ENCODE measurements around the gene IPO13. TPM values are rescaled to one million over a fixed set of nuclear protein-coding genes. Genes with fewer than 3 reads are reported as not detected.

IPO13 gene
- polyA plus RNA-seq, 3 donors: 10.1 to 20.4 (median 10.6) TPM

DNA sequence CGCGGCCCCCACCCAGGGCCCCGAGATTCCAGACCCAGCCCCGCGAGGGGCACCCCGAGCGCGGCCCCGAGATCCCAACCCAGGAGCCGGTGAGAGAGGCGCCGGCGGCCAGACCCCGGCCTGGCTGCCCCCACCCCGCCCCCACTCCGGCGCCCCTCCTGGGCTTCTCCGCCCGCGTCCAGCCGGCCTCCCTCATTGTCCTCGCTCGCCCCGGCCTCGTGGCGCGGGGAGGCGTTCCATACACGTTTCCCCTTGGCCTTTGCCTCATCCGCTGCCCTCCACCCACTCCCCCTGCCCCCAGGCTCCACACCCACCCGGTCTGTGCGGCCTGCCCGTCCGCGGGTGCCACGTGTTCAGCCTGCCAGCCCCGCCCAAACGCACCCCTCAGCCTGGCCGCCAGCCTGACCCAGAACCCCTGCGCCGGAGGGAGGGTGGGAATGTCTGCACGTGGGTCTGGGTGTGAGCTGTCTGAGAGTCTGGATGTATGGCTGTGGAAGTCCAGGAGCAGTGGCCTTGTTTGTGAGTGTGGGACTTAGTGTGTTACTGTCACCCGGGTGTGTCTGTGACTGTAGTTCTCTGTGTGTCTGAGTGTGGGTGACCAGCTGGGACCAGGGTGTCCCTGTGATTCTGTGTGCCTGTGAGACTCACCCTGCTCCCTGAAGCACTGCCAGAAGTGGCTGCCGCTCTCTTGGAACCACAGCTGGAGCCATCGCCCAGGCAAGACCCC, 32.9 kb downstream of the IPO13 start:
- peak in 1 of 3 donors; percentile 29 for DNase-seq
- Mint-ChIP-seq H3K27me3 (ENCODE audit: low read depth in 3 of 3) (peaks cover 4 to 6% (median 4%) of the 10 kb centered on the region in 3 donors), H3K36me3 (peaks cover 31 to 32% of the 10 kb centered on the region in 2 donors), H3K4me3 (peak overlapping the region; percentile 84 to 87), H3K9me3 (peaks cover 0 to 2% (median 0%) of the 10 kb centered on the region in 7 donors), H3K4me1 (peaks cover 62% of the 10 kb centered on the region), H3K27ac (peak overlapping the region in 3 of 7 donors; percentile 15 to 37 (median 25))
- no peak overlapping the region for H3K27ac ChIP-seq (ENCODE audit: low read depth in 1 of 2, low read length in 2 of 2)
- peak overlapping the region in 2 of 3 experiments; percentile 9 to 68 for H3K4me3 ChIP-seq (replicated peaks in 1 of 3; ENCODE audit: low read depth in 2 of 3, low read length in 3 of 3)
- no peaks in the 10 kb centered on the region for H3K27me3 ChIP-seq (ENCODE audit: control insufficient read depth in 2 of 2, insufficient read depth in 2 of 2, low read length in 2 of 2)
- peak overlapping the region; percentile 27 for H3K9ac ChIP-seq (ENCODE audit: insufficient read depth, low read length, poor library complexity, severe bottlenecking)
- H2AFZ ChIP-seq (ENCODE audit: insufficient read depth, low read depth, low read length, poor library complexity, severe bottlenecking): peak overlapping the region; percentile 14
- WGBS (ENCODE audit: insufficient coverage): 6% methylated on average over 28 of the region's 45 CpGs
- H3K36me3 ChIP-seq (replicated peaks in 1 of 2; ENCODE audit: control insufficient read depth in 1 of 2, insufficient read depth in 2 of 2, low read length in 2 of 2): peaks cover 19 to 25% of the 10 kb centered on the region in 2 donors
- intact Hi-C loops (cut with micrococcal nuclease): loop anchor here in 1 of 2 donors (10.0 kb wide), 2 partner anchors 325 to 375 kb away; partner anchors contain the start of genes ERI3 and KDM4A
- peaks cover 35% of the 10 kb centered on the region for H3K79me2 ChIP-seq (ENCODE audit: insufficient read depth, low read length)
- peaks cover 49 to 64% of the 10 kb centered on the region in 2 donors for H3K4me1 ChIP-seq (ENCODE audit: control insufficient read depth in 1 of 2, insufficient read depth in 2 of 2, low read length in 2 of 2)
- H3K9me3 ChIP-seq (replicated peaks in 1 of 2; ENCODE audit: control insufficient read depth in 1 of 2, insufficient read depth in 1 of 2, low read length in 2 of 2): no peaks in the 10 kb centered on the region
- H3K4me2 ChIP-seq (replicated peaks; ENCODE audit: extremely low read depth, low read length, poor library complexity, severe bottlenecking): peak overlapping the region; percentile 79
- H4K20me1 ChIP-seq (ENCODE audit: insufficient read depth, low read length): peaks cover 45% of the 10 kb centered on the region
- TF ChIP-seq CTCF (IDR thresholded peaks at IDR 0.05): no peak

DNA sequence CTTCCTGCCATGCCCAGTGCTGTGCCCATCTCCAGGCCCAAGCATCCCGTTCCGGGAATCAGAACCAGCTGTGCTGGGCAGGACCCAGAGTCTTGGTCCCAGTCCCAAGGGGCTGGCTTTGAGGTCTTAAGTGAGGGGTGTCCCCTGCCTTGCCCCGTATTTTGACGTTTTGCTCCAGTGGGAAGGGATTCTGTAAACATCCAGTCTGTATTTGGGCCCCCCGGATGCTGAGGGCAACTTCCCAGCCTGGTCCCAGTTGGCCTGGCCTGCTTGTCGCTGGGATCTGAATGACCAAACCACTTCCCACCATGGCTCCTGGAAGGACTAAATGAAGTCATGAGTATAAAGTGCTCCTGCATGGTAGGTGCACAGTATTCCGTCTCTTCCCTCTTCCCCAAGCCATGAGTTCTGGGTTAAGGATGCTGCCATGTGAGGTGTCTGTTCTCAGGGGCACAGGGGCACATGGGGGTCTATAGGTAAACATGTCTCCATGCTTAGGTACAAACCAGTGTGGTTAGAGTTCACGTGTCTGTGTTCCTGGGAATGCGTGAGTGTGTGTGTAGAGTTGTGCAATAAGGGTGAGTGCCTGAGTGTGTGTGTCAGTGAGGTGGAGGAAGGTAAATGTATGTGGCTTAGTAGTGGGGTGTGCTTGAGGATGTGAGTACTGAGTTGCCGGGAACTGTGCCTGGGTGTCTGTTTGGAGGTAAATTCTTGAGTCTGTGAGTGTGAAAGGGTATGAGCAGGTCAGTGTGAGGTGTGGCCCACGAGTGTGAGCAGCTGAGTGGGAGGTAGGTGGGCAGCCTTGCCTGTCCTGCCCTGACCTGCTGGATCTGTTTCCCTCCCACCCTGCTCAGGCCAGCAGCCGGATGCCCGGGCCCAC, 33.7 kb downstream of the IPO13 start:
- peak in 1 of 3 donors; percentile 36 for DNase-seq
- peak overlapping the region in 1 of 3 experiments; percentile 68 for H3K4me3 ChIP-seq (replicated peaks in 1 of 3; ENCODE audit: low read depth in 2 of 3, low read length in 3 of 3)

More for the DNA sequence above, 33.7 kb downstream of the IPO13 start:
- no peak overlapping the region for H2AFZ ChIP-seq (ENCODE audit: insufficient read depth, low read depth, low read length, poor library complexity, severe bottlenecking)
- H3K9ac ChIP-seq (ENCODE audit: insufficient read depth, low read length, poor library complexity, severe bottlenecking): no peak overlapping the region
- H3K4me2 ChIP-seq (replicated peaks; ENCODE audit: extremely low read depth, low read length, poor library complexity, severe bottlenecking): peak overlapping the region; percentile 79
- no peaks in the 10 kb centered on the region for H3K27me3 ChIP-seq (ENCODE audit: control insufficient read depth in 2 of 2, insufficient read depth in 2 of 2, low read length in 2 of 2)
- Mint-ChIP-seq H3K9me3 (peaks cover 0 to 2% (median 0%) of the 10 kb centered on the region in 7 donors), H3K4me3 (peak overlapping the region; percentile 84 to 87), H3K36me3 (peaks cover 30 to 31% of the 10 kb centered on the region in 2 donors), H3K27me3 (ENCODE audit: low read depth in 3 of 3) (peaks cover 4 to 6% (median 4%) of the 10 kb centered on the region in 3 donors), H3K4me1 (peaks cover 62% of the 10 kb centered on the region), H3K27ac (peak overlapping the region in 5 of 7 donors; percentile 2 to 37 (median 9))
- H3K36me3 ChIP-seq (replicated peaks in 1 of 2; ENCODE audit: control insufficient read depth in 1 of 2, insufficient read depth in 2 of 2, low read length in 2 of 2): peaks cover 19 to 25% of the 10 kb centered on the region in 2 donors
- peaks cover 28% of the 10 kb centered on the region for H3K79me2 ChIP-seq (ENCODE audit: insufficient read depth, low read length)
- TF ChIP-seq CTCF (IDR thresholded peaks at IDR 0.05): no peak
- 74% methylated on average over 10 of the region's 13 CpGs for WGBS (ENCODE audit: insufficient coverage)
- intact Hi-C loops (cut with micrococcal nuclease): no loop called here
- H3K27ac ChIP-seq (ENCODE audit: low read depth in 1 of 2, low read length in 2 of 2): no peak overlapping the region
- H3K9me3 ChIP-seq (replicated peaks in 1 of 2; ENCODE audit: control insufficient read depth in 1 of 2, insufficient read depth in 1 of 2, low read length in 2 of 2): no peaks in the 10 kb centered on the region
- peaks cover 49 to 64% of the 10 kb centered on the region in 2 donors for H3K4me1 ChIP-seq (ENCODE audit: control insufficient read depth in 1 of 2, insufficient read depth in 2 of 2, low read length in 2 of 2)
- H4K20me1 ChIP-seq (ENCODE audit: insufficient read depth, low read length): peaks cover 38% of the 10 kb centered on the region

Data from CD14-positive monocyte (primary cell).